H4 (cell line): ENCODE data around the gene SMARCB1. TPM values are rescaled to one million over a fixed set of nuclear protein-coding genes. Genes with fewer than 3 reads are reported as not detected.

Experiments
- DNase-seq: peaks from one replicate; pipeline ENCODE4 v3.0.0-alpha.2; 2015; ENCODE audit warnings: low spot score
- total RNA-seq: library from RNA; depleted of rRNA; stranded (reverse); fragments of >200 nt; shearing (Covaris generic); gene quantifications from 2 replicates; pipeline ENCODE4 v1.2.3, GENCODE V29; 2014; rRNA removed

SMARCB1 gene
- total RNA-seq, 1 experiment from 2014 or later, result 50.9 TPM

- DNase-seq, result no peak
Measured at GRCh38 chr22:23884140-23884539, 97.4 kb downstream of the SMARCB1 start.

Other genes starting within 250 kb of the SMARCB1 start
- not detected in 2 replicates for gene IGLL1, start 206.7 kb upstream of the SMARCB1 start, total RNA-seq
- gene DRICH1, start 154.6 kb upstream of the SMARCB1 start, total RNA-seq, result not detected in 2 replicates
- not detected in 2 replicates for gene RGL4, start 96.0 kb upstream of the SMARCB1 start, total RNA-seq
- 1.2 and 1.4 TPM in 2 replicates for gene ZNF70, start 35.9 kb upstream of the SMARCB1 start, total RNA-seq
- not detected in 2 replicates for gene VPREB3, start 32.5 kb upstream of the SMARCB1 start, total RNA-seq
- gene C22orf15, start 24.0 kb upstream of the SMARCB1 start, total RNA-seq, result not detected in 2 replicates
- 0.72 and 14.9 TPM in 2 replicates for gene CHCHD10, start 19.0 kb upstream of the SMARCB1 start, total RNA-seq
- 0.35 and 1.4 TPM in 2 replicates for gene MMP11, start 14.1 kb upstream of the SMARCB1 start, total RNA-seq
- 0.43 and 1.6 TPM in 2 replicates for gene DERL3, start 52.0 kb downstream of the SMARCB1 start, total RNA-seq
- 3.2 and 4.6 TPM in 2 replicates for gene SLC2A11, start 70.9 kb downstream of the SMARCB1 start, total RNA-seq
- gene MIF, start 107.4 kb downstream of the SMARCB1 start, total RNA-seq, result 311 and 336 TPM in 2 replicates
- 5.2 and 12.3 TPM in 2 replicates for gene GSTT2B, start 174.2 kb downstream of the SMARCB1 start, total RNA-seq
- gene DDTL, start 179.9 kb downstream of the SMARCB1 start, total RNA-seq, result 1.5 and 2.8 TPM in 2 replicates
- gene DDT, start 187.5 kb downstream of the SMARCB1 start, total RNA-seq, result 188 and 232 TPM in 2 replicates
- 1.7 TPM in 1 of 2 replicates, not detected in the other for gene GSTT2, start 193.2 kb downstream of the SMARCB1 start, total RNA-seq
- gene GSTT4, start 218.5 kb downstream of the SMARCB1 start, total RNA-seq, result not detected in 2 replicates
- 15.7 and 17.4 TPM in 2 replicates for gene CABIN1, start 224.3 kb downstream of the SMARCB1 start, total RNA-seq